ENCODE data around the gene ZNF618.
A peak's percentile ranks its signal among the peaks of the same experiment; 100 is the strongest.

The ZNF618 gene

GRCh38 chr9:113876151-113876992, at the start of gene ZNF618:
Gene ZNF618 (plus strand): TSS chr9:113876309. CDS start chr9:113876381, 72 bp downstream.
- peak; percentile 92 for FAIRE-seq

- FAIRE-seq = no peak
These were observed 47.9 kb upstream of the ZNF618 start for GRCh38 chr9:113828221-113828620.

DNA sequence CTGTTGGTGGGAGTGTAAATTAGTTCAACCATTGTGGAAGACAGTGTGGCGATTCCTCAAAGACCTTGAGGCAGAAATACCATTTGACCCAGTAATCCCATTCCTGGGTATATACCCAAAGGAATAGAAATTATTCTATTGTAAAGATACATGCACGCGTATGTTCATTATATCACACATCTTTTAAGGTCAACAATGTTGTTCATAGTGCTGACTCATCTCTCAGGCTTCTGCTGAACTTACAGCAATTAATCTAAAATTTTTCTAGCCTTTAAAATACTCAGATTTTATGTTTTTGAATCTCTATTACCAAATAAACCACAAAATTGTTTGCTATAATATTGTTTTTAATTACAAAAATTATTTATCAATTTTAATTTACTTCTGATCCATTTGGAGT, 38.8 kb upstream of the ZNF618 start:
- FAIRE-seq = no peak

- peak; percentile 15 for FAIRE-seq
These were observed 34.0 kb upstream of the ZNF618 start for GRCh38 chr9:113842086-113842485.

GRCh38 chr9:113844466-113844865, 31.6 kb upstream of the ZNF618 start:
- FAIRE-seq = no peak

GRCh38 chr9:113851359-113851758, 24.8 kb upstream of the ZNF618 start:
- FAIRE-seq = no peak

DNA sequence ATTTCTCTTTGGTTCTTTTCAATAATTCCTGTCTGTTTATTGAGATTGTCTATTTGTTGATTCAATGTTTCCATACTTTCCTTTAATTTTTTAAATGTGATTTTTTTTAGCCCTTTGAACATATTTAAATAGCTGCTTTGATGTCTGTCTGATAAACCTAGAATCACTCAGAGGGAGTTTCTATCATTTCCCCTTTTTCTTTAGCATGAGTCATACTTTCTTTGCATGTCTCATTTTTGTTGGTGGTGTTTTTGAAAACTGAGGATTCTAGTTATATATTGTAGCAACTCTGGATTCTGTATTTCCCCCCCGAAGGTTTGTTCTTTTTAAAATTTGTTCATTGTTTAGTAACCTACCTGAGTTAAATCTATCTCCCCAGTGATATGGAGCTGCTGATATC, 24.2 kb upstream of the ZNF618 start:
- FAIRE-seq = no peak

DNA sequence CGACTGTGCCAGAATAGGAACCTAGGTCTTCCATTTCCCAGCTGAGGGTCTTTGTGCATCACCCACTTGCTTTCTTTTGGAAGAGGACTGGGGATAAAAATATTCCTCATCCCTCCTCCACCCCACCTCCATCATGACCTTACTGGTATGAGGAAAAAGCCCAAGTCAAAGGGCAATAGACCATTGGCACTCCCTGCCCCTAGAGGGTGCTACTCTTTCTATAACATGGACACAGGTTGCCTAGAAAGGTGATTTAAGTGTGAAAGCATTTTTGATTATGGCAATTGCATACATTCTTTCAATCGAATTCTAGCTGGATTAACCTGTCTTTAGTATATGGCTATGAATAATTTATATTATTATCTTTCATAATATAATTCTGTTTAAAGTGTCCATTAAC, 22.8 kb upstream of the ZNF618 start:
- FAIRE-seq = no peak

- FAIRE-seq = no peak
These were observed 21.8 kb upstream of the ZNF618 start for GRCh38 chr9:113854310-113854709.

DNA sequence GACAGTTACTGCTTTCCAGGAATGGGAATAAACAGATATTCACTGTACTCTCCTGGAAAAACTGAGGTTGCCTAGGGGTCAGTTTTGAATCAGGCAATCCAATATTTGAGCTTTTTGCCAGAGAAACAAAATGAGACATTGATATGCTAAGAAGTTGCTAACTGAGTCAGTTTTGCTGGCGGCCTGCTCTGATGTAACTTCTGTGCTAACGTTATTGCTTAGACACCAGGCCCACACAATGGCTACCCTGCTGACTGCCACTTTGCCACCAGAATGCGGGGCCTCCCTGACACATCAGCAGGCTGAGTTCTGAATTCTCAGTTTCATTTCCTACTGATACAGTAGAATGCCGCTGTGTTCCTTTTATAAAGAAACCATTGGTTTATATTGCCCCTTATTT, 18.2 kb upstream of the ZNF618 start:
- no peak for FAIRE-seq

DNA sequence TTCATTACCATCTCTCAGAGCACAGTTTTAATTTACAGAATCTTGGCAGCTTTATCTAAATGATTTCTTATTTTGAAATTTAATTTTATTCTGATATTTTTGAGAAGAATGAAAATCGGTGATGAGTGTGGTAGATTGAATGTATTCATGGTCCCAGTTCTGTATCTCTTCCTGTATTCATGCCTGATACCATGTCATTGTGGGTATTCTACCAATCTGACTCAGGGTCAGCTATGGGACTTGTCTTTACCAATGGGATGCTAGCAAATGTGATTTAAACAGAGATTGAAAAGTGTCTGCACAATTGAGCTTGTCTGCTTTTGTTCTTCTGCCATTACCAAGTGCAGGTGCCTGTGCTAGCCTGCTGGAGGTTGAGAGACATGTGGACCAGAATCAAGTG, 17.8 kb upstream of the ZNF618 start:
- FAIRE-seq = no peak

- FAIRE-seq = no peak
These were observed 12.8 kb upstream of the ZNF618 start for GRCh38 chr9:113863345-113863744.

DNA sequence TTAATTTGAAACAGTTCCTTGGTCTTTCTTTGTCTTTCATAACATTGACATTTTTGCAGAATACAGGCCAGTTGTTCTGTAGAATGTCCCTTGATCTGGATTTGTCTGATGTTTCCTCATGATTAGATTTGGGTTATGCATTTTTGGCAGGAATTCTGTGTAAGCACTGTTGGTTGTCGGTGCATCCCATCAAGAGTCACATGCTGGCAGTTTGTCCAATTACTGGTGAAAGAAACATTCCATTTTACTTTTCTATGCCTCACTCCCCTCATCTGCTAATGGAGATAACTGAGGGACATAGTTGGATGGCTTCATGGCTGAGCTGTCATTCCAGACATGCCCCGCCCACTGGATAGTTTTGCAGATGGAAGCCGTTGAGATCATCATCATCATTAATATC, 7.6 kb upstream of the ZNF618 start:
- no peak for FAIRE-seq

GRCh38 chr9:113872485-113873143, 3.5 kb upstream of the ZNF618 start:
- no peak for FAIRE-seq

DNA sequence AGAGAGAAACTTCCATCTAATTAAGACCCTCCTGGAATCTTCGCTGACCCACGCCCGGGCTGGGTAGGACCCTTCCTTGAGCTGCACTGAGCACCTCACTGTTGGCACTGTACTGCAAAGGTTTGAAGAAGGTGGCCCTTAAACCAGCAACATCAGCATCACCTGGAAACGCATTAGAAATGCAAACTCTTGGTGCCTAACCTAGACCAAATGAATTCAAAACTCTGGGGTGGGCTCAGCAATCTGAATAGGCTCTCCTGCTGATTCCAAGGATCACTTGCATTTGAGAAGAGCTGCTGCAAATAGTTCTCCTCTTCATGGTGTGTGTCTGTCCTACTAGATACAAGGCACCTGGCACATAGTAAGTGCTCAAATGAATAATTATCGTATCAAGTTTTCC, 2.7 kb upstream of the ZNF618 start:
- FAIRE-seq = no peak

GRCh38 chr9:113873926-113874325, 2.2 kb upstream of the ZNF618 start:
- FAIRE-seq = no peak

GRCh38 chr9:113875459-113876150, 504 bp upstream of the ZNF618 start:
- FAIRE-seq = no peak

DNA sequence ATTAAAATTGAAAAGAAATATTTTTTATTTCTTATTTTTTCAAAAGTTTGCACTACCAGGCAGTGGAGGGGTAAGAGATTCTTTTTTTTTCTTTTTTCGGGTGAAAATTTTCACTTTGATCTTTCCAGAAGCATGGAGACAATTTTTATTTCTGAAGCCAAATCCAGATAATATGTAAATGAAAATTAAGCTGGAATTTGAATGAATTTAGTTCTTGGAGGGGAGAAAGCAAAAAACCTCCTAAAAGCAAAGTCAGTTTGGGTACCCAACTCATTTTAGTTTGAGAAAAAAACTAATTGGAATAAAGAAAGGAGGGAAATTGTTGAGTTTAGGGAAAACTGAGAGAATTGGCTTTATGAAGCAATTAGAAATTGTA, 872 bp downstream of the ZNF618 start:
- no peak for FAIRE-seq

DNA sequence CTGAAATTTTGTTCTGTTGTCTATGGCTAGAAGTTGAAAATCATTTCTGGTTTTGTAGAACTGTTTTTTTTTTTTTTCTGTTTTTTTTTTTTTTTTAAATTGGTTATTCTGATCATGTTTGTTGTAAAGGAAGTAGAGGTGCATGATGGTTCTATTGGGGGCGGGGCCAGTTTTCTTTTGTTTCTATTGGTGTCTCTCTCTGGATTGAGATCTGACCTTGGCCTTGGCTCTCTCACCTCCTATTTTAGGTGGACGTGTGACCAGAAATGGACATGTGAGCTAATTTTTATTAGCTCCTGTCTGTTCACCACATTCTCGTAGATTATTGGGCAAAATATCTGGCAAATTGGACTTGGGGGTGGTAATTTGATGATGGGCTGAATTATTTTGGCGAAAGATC, 3.2 kb downstream of the ZNF618 start:
- FAIRE-seq = no peak

- FAIRE-seq = no peak
These were observed 3.8 kb downstream of the ZNF618 start for GRCh38 chr9:113879911-113880310.

DNA sequence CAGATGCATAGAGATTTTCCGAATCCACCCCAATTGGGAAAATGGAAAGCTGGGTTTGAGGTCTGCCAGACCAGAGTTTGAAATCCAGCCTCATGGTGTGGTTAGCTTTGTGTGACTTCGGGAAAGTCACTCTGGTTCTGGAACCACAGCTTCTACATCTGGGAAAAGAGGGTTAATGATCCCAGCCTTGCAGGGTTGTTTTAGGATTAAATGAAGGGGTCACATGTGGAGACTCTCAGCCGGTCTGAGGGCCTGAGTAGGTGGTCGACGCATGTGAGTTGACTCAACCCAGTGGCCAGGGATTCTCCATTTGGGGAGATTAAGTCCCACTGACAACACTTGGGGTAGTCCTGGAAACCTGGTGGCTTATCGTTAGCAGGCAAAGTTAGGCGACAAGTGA, 6.1 kb downstream of the ZNF618 start:
- FAIRE-seq = no peak

- no peak for FAIRE-seq
These were observed 6.6 kb downstream of the ZNF618 start for GRCh38 chr9:113882636-113883164.

- FAIRE-seq = no peak
These were observed 9.3 kb downstream of the ZNF618 start for GRCh38 chr9:113885183-113886025.
